ENCODE measurements around the gene LAPTM5.
"Not testable (repeated sequence)": the region's sequence is repeated elsewhere in the genome, so short reads cannot be mapped to it uniquely, and the experiment has no call there.

Gene LAPTM5

DNA sequence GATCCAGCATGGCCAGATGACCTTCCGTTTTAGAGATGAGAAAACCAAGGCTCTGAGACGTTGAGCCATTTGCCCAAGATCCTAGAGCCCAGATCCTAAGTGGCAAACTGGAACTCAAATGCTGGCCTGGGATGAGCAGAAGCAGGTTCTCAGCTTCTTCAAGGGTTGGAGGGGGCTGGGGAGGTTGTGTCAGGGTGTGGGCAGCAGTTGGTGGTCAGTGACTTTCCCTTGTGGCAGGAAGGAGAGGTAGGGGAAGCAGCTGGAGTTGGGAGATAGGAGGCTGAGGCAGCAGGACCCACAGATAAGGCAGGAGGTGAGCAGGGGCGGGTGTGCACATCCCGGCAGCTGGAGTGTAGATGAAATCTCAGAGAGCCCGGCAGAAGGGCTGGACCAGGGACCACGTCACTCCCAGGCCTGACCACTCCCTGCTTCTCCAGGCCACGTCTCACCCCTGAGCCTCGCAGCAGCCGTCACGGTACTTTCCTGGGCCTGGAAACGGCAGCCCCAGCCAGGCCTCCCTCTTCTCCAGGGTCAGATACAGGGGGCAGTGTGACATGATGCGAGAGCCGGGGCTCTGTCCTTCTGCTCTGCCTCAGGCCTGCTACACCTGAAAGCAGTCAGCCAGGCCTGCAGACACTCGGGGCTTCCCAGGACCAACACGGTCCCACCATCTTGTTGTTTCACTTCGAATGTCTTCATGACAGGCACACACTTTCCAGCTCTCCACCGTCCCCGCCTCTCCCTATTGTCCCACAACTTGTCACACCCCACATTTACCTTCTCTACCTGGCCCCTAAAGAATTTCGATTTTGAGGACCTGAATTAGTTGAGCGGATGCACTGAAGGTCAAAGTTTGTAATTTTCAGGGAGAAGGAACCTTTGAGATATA, 11.5 kb upstream of the LAPTM5 start:
- DNase-seq, result no peak

DNA sequence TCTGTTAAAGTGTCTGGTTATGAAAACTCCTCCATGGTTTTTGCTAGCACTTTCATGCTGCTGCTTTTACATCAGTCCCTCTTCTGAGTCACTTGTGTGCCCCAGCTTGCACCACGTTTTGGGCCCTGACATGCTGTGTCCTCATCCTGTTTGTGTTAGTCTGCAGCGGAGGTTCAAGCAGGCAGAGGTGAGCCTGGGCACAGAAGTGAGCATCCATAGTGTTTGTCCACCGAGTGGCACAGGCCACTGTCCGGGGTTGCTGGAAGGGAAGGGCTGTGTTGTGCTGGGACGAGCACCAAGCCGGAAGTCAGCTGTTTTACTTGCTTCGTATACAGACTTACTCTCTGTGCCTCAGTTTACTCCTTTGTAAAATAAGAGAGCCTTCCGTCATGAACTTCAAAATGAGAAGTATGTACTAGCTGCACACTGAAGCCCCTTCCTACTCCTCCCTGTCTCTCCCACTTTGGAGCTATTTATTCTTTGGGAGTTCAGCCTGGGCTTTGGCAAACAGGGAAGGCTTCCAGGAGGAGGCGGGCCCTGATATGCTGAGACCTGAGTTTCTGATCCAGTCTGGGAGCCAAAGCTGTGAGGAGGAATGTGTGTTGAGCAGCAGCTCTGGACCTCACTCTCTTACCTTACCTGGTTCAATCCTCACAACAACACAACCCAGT, 10.7 kb upstream of the LAPTM5 start:
- DNase-seq, result no peak

DNA sequence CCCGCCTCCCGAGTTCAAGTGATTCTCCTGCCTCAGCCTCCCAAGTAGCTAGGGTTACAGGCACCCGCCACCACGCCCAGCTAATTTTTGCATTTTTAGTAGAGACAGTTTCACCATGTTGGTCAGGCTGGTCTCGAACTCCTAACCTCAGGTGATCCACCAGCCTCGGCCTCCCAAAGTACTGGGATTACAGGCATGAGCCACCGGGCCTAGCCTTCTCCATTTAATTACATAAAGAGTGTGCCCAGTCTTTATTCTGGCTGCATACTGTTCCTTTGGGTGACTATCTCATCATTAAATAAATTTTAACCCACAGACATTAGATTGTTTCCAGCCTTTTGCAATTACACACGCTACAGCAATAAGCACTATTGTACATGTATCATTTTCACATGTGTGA, 9.4 kb upstream of the LAPTM5 start:
- not testable (repeated sequence) for DNase-seq

DNA sequence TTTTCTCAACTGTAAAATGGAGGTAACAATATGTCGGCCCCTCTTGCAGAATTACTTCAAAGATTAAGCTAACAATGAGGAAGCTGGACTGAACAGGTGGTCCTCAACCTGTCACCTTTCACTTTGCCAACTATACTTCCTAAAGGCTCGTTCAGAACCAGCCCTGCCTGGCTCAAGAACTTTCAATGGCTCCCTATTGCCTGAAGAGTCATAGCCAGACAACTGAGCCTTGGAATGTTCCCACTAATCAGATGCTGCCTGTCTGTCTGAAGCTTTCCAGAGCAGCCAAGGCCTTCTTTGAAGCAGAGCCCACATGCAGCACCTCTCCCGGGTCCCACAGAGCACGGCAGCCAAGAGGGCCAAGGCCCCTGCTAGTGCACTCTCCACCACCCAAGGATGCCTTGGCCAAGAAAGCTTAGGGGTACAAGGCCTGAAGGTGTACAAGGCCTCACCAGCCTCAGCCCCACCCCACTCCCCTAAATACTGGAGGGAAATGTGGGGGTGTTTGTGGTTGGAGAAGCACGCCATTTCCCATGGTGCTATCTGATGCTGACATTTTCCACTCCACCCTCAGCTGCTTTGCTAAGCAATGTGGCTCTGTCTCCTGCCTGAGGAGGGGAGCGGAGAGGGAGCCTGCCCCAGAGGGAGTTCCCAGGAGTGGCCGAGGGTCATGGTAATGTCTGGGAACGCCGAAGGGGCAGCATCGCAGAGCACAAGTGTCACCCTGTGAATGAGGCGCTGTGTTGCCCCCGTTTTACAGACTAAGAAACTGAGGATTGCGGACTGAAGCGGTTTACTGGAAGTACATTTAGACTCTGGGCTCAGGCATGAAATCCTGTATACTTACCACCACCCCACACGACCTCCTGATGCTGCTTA, 8.2 kb upstream of the LAPTM5 start:
- no peak for DNase-seq

DNA sequence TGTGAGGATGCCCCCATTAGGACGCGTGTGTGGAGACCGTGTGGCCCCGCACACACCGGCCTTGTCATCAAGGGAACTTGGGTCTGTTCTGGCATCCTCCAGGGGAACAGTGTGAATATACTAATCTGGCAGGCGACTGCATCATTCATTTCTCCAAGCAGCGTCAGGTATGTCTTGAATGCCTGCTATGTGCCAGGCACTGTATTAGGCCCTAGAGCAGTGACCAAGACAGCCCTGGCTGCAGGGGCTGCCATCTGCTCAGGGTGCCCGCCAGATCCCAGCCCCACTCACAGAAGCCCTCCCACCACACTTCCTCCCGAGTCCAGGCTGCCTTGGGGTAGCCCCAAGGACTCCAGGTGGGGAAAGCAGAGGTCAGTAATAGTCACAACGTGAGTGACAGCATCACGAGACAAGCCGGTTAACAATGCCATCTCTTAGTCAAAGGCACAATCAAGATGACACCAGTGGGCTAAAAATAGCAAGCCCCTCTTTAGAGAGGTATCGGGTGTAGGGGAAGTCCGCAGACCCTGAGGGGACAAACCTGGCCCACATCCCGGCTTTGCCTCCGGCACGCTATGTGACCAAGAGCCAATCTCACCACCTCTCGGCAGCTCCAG, 7.5 kb upstream of the LAPTM5 start:
- DNase-seq, result no peak

DNA sequence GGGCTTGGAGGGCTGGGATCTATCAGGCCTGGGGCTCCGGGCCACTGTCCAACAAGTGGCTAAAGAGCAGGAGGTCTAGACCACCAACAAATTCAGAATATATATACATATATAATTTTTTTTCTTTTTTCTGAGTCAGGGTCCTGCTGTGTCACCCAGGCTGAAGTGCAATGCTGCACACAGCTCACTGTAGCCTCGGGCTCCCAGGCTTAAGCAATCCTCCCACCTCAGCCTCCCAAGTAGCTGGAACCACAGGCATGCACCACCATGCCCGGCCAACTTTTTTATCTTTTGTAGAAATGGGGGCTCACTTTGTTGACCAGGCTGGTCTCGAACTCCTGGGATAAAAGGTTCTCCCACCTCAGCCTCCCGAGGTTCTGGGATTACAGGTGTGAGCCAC, 6.8 kb upstream of the LAPTM5 start:
- DNase-seq, result no peak

DNA sequence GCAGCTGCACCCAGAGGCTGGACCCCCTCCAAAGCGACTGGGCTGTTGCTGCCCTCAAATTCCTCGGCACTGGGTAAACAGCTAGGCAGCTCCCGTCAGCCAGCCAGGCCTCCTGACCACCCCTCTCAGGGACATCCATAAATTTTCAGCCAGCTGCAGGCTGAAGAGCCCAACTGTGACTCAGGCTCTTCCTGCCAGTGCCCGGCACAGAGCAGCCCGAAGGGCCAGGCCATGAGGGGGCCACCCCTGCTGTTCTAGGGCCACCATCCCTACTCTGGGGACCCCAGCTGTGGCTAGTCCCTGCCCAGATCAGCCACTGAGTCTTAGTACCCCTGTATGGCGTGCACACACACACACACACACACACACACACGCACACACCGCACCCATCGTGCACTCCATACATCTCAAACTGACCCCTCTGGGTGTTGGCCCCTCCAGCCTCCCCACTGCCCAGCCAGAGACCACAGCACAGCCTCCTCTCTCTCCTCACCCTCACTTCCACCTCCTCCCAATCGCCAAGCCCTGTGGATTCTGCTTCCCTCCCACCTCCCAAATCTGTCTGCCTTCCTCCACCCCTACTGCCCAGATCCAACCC, 6.2 kb upstream of the LAPTM5 start:
- DNase-seq, result no peak

DNA sequence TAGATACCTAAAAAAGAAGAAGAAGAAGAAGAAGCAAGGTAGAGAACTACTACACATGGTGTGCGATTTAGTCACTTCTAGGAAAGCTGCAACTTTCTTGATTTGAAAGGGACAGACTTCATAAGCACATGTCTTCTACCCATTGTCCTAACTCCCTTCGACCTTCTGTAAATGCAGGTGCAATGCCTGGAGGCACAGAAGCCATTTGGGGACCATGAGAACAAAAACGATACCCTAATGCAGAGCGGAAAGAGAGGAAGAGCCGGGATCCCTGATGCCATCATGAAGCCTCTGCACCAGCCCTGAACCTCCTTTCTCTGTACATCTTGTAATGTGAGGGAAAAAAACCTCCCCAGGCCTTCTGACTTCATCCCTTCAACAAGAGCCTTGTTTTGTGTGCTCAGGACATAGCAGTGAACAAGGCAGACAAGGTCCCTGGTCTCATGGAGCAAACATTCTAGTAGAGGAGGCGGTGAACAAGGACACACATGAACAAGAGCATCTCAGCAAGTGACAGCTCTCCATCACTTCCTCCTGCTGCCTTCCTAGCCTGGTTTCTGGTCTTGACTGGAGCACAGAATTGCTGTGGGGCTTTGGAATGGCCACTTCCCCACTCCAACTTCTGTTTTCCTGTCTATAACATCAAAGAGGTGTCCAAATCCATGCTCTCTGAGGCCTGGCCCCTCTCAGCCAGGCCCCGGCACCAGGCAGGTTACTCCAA, 5.5 kb upstream of the LAPTM5 start:
- DNase-seq, result no peak

DNA sequence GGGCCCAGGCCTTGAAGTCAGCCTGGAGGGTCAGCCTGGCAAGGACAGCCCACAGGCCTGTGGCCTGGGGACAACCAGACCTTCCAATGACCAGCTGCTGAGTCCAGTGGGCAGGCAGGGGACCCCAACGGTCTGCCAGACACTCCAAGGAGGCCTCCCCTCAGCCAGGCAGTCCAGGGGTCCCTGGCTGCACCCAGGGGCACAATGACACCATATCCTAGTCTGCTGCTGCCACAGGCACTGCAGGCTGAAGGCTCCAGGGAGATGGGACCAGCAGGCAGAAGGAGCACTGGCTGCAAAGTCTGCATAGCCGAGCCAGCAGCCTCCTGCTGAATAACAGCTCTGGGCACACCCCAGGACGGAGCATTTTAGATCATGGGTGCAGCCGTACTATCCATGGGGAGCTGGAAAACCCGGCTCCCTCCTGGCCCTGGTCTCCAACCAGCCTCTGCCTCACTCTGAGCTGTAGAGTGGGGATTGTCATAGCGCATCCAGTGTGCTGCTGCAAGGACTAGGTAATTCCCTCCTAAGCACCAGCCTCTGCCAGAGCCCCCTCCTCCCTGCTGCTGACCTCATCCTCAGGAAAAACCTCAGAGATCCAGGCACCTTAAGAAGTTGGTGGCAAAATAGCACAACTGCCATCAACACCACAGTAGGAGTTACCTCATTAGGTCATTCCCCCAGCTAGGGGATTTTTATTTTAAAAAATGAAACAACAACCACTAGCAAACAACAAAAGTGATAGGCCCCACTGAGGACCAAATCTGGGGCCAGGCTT, 4.8 kb upstream of the LAPTM5 start:
- no peak for DNase-seq

DNA sequence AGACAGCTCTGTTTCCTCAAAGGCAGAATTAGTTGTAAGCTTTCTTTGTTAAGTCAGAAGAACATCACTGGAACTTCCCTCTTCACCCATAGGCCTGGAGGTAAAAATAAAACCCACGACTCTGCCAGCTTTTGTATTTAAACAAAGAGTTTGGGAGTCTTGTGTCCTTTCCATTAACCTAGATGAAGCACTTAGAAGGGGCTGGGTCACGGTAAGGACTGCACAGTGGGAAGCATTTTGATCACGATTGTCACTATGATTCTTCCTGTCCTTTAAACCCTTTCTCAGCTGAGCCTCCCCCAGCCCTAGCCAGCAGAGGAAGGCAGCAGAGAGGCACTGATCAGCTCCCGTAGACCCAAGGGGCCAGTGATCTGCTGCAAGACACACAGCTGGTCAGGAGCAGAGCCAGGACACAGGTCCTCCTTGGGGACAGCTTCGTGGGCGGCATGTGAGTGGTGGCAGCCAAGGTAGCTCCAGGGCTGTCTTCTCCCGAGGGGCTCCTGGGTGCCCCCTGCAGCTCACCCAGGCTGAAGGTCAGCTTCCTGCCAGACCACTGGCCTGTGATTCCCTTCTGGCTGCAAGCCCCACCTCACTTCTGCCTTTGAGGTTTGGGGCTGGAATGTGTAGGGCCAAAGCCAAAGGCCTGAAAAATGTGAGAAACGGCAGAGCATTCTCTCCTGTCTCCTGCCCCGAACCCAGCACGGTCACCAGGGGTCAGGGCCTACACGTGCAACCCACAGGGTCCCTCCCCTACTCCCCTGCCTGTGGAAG, 4.0 kb upstream of the LAPTM5 start:
- DNase-seq, result no peak

DNA sequence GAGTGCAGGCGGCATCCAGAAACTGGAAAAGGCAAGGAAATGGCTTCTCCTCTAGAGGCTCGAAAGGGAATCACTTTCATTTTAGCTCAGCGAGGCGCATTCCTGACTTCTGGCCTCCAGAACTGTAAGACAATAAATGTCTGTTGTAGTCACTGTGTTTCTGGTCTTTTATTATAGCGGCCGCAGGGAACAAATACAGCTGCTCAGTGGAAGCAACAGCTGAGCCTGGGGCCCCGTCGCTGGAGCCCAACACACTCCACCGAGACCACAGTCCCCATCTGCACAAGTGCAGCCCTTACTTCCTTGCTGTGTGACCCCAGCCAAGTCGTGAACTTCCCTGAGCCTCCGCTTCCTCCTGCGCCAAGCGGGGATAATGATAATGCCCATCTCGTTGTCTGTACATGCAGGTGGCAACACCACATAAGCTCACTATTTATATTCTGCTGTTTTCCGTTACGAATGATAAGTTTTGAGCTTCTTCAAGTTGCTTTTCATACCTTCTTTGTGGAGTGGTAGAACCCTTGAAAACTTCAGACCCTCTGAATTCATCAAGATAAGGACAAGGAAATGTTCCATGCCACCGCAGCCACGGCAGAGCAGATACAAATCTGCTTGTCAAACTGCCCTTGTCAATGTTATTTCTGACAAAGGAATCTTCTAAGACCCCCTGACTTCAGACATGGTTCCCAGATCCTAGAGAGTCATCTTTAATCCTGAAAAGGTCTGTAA, 3.2 kb upstream of the LAPTM5 start:
- DNase-seq, result no peak

DNA sequence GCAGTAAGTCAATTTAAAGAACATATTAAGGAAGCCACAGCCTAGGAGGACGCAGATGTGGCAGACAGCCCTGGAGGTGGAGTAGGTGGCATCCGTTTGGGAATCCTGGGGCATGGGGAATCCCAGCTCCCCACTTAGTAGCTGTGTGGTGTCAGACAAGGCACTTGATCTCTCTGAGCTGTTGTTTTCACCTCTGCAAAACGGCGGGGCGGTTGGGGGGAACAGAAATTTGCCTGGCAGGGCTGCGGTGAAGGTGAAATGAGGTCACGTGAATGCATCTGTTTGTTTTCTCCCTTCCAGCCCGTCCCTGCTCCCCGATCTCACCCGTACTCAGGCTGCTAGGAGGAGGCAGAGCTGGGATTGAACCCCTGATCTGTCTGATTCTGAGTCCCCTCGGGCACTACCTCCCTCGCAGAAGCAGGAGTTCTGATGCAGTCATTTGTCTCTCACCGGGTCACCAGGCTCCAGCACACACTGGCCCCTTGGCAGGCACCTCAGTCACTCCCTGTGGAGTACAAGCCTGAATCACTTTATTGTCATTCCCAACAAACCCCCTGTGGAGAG, 2.2 kb upstream of the LAPTM5 start:
- no peak for DNase-seq

DNA sequence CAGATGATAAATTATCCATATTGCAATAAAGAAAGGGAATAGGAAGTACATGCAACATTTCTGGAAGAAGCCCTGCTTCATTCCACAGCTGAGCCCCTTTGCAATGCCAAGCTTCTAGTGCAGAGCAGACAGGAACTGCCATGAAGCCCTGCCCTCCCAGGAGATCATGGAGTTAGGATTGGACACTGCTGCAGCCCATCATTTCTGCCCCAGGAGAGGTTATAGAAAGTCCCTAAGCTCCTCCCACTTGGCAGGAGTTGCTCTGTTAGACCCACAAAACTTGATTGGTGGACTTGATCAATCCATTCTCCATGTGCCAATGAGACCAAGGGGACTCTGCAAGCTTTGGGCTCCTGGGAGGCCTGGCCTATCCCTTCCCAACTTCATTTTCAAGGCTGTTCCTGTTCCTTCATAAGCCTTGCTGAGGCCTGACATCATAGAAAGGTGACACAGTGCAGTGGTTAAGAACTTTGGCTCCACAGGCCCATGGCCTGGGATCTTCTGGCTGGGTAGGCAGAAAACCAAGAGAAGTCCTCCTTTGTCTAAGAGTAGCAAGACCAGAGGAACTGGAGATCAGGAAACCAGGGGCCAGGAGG, 1.3 kb upstream of the LAPTM5 start:
- DNase-seq, result no peak

DNA sequence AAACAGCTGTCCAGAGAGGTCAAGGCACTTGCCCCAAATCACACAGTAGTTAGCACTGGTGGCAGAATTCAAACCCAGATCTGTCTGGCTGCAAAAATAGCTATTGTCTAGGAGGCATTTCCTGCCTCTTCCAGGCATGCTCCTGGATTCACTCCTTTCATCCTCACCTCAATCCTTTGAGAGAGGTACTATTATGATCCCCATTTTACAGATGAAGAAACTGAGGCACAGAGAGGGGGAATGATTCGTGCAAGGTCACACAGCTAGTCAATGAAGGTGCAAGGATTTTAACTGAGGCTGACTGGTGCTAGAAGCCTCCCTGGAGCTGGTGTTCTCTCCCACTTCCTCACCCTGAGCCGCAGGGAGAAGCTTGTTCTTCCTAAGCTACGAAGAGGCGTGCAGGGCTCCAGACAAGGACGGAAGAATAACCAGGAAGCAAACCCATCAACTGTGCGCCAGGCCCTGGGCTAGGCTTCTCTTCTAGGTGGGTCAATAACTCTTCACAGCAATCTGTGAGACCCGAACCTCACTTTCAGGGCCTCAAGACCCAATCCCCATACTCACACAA, 631 bp upstream of the LAPTM5 start:
- no peak for DNase-seq

DNA sequence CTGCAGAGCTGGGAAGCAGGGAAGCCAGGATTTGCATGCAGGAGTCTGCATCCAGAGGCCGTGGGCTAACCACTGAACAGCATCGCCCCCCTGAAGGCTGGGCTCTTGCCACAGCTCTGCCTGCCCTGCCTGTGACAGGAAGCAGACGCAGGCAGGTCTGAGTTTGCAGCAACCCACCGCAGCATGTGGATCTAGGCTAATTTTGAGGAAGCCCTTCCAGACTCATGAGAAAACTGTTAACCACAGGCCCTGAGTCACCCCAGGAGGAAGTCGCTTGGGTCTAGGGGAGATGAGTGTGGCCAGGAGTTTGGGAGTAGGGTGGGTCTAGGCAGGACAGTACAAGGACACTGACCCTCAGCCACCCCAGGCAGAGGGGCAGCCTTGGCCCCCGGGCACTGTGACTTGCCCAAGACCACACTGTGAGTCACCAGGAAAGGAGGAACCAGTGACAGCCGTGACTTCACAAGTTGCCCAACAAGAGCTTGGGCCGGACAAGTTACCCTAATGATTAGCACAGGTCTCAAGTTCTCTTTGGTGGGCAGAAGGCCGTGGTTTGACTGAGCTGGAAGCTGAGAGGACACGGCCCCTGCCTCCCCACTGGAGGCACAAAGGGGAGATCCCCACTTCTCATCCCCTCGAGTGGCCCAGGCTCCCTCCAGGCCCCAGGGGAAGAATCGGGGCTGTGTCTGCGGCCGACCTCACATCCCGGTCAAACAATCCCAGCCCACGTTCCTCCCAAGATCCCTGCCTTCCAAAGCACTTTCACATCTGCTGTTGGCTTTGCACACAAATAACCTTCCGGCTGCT, 826 bp downstream of the LAPTM5 start:
- no peak for DNase-seq

DNA sequence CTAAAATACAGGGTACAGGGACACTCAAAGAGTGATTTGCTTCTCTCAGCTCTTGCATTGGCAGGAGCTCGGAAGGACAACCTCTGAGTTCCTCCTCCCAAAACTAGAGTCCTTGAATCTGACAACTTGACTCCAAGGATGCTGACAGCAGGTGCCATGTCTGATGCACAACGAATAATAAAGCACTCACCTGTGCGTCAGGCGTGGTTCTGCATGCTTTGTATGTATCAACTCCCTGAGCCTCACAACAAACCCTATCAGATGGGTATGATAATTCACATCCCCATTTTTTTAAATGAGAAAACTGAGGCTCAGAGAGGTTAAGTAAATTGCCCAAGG, 1.4 kb downstream of the LAPTM5 start:
- no peak for DNase-seq

DNA sequence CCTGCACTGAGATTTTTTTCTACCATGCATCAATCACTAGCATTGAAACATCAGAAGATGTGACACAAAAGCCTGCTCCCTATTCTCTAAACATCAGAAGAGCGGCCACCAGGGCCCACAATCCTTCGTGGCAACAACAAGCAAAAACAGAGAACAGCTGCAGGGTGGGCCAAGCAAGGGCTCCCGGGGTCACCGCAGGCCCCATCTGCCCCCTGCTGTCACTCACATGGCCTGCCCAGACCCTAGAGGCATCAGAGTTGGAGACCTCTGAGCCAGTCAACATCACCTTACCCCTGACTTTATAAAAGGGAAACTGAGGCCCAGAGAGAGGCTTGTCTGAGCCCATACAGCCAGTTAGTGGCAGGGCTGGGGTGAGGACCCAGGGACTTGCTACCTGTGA, 1.8 kb downstream of the LAPTM5 start:
- no peak for DNase-seq

DNA sequence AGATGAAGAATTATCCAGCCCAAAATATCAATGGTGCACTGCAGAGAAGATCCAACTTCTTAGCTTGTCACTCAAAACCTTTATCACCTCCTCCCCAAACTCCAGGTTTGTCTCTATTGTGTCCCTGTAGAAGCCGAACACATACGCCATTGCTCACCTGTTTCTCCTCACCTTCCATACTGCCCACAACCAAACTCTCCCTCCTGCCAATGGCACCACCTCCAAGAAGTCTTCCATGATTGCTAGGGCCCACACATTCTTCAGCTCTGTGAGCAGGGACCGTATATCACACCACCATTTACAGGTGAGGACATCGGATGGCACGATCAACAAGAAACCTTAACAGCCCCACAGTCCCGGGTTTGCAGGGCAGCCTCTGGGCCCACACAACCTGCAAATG, 2.2 kb downstream of the LAPTM5 start:
- no peak for DNase-seq

All from NCI-H1092 treated with DMSO at 0.1 percent for 48 hours (cell line).